Fibroblast of skin of left biceps (primary cell): ENCODE results near the gene EPSTI1.

Experiments
- DNase-seq, 2 experiments: peaks; one replicate each; pipeline ENCODE4 v3.0.0-alpha.2; 2013; ENCODE audit warnings: low read depth in 2 of 2

Gene EPSTI1

DNA sequence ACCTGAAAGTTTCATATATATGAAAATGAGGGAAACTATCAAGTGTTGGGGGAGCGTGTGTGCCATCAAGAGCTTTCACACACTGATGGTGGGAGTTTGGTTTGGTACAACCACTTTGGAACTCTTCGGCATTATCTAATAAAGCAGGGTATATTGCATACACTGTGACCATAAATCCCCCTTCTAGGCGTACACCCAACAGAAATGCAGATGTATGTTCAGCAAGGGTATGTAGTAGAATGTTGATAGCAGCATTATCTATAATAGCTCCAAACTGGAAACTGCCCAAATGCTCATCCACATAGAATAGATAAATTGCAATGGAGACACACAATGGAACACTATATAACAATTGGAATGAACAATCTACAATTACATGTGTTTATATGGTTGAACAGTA is 139.9 kb downstream of the EPSTI1 start:
- DNase-seq: no peak

DNA sequence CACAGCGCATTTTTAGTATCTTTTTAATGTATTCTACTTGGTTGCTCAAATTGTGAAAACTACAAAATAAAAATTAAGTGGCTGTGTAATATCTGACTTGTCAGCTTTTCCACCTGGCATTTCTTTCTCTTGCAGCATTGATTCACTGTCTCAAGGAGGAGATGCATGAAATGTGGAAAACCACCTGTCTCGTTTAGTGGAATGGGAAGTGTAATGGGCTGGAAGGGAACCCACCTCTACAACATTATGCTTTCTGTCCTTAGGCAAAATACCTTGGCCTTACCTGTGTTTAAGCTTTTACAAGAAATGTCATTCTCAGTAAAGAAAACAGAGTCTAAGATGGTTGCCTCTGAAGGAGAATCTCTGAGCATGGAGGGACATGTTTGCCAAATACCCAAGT is 142.8 kb downstream of the EPSTI1 start:
- no peak for DNase-seq

DNA sequence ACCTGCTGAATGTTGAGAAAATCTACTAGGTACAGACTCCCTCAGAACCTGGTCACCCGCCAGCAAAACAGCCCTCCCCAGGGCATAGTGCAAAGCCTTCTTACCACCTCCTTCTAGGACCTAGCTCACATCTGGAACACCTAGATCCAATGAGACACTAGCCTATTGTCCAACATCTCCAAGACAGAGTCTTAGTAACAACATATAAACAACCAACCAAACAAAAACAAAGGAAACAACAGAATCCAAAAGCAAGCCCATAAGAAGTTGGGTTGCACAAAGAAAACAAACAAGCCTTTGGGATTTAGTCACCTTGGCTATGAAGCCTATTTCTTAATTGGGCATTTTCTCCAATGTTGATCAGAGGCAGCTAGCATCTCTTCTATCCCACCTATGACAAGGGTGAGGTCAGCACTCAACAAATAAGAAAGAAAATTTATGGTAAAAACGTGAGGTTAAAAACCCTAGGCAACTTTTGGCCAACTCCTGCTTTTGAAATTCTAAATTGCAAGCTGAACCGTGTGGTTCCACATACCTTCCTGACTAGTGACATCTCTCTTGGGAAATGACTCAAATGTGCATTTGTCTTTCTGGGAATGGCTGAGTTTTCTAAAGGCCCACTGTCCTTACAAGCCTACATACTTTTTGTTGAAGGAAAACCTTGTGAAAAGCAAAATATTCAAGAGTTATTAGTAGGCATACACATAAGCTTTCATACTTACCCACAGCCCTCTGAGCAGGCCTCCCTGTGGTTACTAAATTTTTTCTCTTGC is 144.0 kb downstream of the EPSTI1 start:
- DNase-seq: peak; percentile 94 to 95

DNA sequence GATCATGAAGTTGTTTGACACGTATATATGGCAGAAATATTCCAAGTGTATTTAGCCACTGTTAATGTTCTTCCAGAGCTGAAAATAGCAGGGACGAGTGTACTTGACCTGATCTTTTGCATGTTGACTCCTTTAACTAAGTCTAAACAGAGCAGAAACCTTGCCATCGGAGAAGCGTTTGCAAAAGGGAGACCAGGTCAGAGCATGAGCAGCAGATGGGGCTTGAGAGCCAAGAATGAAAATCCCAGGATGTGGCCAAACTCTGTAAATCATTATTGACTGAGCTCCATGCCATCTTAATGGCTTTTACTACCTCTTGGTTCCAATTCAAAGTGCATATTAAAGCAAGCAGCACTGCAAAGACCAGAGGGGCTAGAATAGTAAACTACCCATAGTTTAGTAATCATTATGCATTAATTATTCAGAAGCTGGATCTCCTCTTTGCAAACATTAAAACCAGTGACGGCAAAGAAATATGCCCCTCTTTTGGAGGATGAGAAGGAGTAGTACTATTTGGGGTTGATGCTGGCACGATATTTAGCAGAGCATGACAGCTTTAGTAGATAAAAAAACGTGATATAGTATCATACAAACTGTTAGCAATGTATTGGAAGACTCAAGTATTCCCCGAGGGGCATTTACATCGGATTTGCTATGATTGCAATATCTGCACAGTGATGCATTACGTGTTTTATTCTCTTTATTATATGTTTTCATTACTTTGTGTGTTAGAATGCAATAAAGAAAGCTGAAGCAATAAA is 154.9 kb downstream of the EPSTI1 start:
- peak in 1 of 2 experiments; percentile 61 for DNase-seq
